GM13976 (cell line): ENCODE measurements around the gene FAM241A.
"Not testable (repeated sequence)": the region's sequence is repeated elsewhere in the genome, so short reads cannot be mapped to it uniquely, and the experiment has no call there.

Experiments
- DNase-seq: peaks from one replicate; pipeline ENCODE4 v3.0.0; 2012; ENCODE audit warnings: low spot score
- in situ Hi-C: fragments of 300-500 bp; cut with MboI; formaldehyde crosslinking; loops from one replicate; pipeline ENCODE4 v1.12.0; 2022; ENCODE audit warnings: low sequenced_read_pairs, mixed read lengths, inconsistent platforms; ENCODE audit not compliant: unreplicated experiment
- TF ChIP-seq, protein P1 (sequence below): IDR thresholded peaks from 2 replicates; pipeline ENCODE4 v1.5.1; 2012; ENCODE audit warnings: borderline replicate concordance, mild to moderate bottlenecking; ENCODE audit not compliant: insufficient read depth; ENCODE audit errors: extremely low read depth, missing control alignments, control extremely low read depth

The FAM241A gene

DNA sequence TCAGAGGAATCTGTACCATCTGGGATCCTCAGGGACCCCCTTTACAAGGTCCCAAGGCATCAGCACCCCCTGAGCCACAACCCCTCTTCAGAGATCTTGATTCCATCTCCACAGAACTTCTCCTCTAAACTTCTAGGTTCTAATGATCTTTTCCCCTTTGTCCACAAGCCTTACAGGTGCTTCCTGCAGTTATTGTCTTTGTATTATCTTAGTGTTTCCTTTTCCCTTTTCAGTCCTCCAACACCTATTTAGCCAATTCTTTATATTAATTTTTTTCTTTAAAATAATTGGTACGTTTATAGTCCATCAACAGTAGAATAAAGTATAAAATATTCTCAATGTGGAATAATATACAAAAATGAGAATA lies 35.2 kb upstream of the FAM241A start:
- TF ChIP-seq, protein P1, sequence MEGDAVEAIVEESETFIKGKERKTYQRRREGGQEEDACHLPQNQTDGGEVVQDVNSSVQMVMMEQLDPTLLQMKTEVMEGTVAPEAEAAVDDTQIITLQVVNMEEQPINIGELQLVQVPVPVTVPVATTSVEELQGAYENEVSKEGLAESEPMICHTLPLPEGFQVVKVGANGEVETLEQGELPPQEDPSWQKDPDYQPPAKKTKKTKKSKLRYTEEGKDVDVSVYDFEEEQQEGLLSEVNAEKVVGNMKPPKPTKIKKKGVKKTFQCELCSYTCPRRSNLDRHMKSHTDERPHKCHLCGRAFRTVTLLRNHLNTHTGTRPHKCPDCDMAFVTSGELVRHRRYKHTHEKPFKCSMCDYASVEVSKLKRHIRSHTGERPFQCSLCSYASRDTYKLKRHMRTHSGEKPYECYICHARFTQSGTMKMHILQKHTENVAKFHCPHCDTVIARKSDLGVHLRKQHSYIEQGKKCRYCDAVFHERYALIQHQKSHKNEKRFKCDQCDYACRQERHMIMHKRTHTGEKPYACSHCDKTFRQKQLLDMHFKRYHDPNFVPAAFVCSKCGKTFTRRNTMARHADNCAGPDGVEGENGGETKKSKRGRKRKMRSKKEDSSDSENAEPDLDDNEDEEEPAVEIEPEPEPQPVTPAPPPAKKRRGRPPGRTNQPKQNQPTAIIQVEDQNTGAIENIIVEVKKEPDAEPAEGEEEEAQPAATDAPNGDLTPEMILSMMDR, result no peak
- no peak for DNase-seq
- in situ Hi-C loops, result no loop called here

DNA sequence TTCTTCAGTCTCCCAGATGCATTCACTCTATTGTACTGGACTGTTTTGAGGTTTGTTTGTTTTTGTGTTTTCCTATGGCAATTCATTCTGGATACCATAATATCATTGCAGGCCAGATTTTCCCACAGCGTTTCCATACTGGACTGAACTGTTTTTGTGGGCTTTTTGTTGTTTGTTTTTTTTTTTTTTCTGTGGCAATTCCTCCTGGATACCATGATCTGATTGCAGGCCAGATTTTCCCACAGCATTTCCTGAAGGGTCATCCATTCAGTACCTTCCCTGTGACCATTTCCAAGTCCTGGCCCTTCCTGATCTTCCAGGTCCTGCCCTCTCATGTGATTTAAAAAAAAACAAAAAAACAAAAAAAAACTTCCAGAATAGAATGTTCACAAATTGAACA lies 33.9 kb upstream of the FAM241A start:
- in situ Hi-C loops, result no loop called here
- DNase-seq, result no peak
- TF ChIP-seq, protein P1, result no peak

DNA sequence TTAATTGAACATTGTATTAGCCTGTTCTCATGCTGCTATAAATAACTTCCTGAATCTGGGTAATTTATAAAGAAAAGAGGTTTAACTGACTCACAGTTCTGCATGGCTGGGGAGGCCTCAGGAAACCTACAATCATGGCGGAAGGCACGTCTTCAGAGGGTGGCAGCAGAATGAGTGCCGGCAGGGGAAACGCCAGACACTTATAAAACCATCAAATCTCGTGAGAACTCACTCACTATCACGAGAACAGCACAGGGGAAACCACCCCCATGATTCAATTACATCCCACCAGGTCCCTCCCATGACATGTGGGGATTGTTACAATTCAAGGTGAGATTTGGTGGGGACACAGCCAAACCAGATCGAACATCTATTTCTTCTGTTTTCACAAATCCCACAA lies 33.2 kb upstream of the FAM241A start:
- in situ Hi-C loops, DNase-seq: not testable (repeated sequence)

DNA sequence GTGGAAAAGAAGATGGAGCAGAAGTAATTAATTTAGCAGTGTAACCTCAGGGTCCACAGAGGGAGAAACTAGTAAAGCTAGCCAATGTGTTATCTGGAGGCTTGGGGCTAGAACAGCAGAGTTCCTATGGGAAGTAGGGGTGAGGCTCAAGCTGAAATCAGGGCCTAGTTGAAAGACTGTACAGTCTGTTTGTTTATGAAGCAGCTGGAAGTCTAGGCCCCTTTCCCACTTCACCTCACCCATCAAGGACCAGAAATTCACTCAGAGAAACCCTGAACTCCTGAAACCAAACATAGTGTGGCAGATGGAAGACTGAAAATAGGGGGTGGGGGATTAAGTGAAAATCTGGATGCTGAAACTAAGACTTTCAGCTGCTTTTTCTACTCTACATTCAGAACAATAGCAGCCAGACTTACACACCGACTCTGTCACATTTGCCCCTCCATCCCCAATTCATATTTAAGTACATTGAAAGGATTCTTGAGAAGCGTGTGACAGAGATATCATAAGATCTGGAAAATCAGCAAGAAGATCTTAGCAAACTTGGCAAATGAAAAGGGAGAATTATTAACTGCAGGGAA lies 32.6 kb upstream of the FAM241A start:
- TF ChIP-seq, protein P1, result no peak
- in situ Hi-C loops, result no loop called here
- DNase-seq, result no peak

DNA sequence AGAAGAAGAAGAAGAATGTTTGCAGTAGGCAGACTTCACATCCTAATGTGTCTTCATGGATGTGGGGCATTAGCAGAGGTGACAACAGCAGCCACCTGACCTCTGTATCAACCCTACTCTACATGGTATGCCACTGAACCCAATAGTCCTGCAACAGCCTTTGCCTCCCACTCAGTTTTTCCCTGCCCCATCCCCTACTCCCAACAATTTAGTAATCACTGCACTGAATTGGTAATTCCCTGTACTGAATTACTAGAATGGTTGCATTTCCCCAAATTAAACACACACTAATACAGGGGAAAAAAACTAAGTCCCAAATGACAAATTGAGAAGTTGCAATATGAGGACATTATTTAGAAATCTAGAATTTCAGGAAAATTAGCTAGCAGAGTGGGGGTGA lies 31.4 kb upstream of the FAM241A start:
- TF ChIP-seq, protein P1, result no peak
- DNase-seq, result no peak
- in situ Hi-C loops, result no loop called here

DNA sequence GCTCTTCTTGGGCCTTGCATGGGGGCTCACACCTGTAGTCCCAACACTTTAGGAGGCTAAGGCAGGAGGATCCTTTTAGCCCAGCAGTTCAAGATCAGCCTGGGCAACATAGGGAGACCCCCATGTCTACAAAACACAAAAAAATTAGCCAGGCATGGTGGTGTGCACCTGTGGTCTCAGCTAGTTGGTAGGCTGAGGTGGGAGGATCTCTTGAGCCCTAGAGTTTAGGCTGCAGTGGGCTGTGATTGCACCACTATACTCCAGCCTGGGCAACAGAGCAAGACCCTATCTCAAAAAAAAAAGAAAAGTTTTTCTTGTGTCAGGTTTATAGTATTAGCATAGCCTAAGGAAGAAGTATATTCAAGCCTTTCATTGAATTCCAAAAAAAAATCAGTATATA lies 30.8 kb upstream of the FAM241A start:
- DNase-seq, result no peak
- in situ Hi-C loops, result no loop called here
- TF ChIP-seq, protein P1, result no peak

DNA sequence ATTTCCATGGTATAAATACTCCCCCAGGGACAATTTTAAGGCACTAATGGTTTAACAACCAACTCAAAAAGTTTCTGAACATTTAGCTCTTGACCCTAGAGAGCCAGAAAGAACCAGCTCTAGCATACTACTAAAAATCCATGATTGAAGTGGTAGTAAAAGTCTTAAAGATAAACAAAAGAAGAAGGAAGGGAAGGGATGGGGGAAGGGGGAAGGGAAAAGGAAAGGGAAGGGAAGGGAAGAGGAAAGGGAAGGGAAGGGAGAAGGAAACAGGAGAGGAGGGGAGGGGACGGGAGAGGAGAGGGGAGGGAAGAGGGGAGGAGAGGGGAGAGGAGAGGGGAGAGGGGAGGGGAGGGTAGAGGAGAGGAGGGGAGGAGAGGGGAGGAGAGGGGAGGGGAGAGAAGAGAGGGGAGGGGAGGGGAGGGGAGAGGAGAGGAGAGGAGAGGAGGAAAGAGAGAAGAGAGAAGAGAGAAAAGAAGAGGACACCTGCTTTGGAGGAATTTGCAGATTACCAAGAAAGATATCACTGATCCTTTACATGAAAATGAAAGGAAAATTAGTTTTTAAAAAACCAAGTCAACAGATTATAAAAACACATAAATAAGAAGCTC lies 26.4 kb upstream of the FAM241A start:
- TF ChIP-seq, protein P1, result no peak
- no peak for DNase-seq
- in situ Hi-C loops, result no loop called here
